GM12878 (cell line): Measurements from ENCODE around the gene ELMO3. TPM values are rescaled to one million over a fixed set of nuclear protein-coding genes. Genes with fewer than 3 reads are reported as not detected.
A peak's percentile ranks its signal among the peaks of the same experiment; 100 is the strongest.

ENCODE experiments used
- ATAC-seq: fragments of 200-7000 bp; cut with Tn5 transposase; 3 replicates; pipeline ENCODE4 v1.9.1; 2020; ENCODE audit warnings: mild to moderate bottlenecking, moderate library complexity
- BruUV-seq: library from RNA; stranded (reverse); fragments of 400-500 nt; replicated peaks from 2 replicates; lab custom pipeline; 2021; lab: Mats Ljungman, UMichigan
- CTCF ChIA-PET: fragments of 300-600 bp; sonication (Branson Sonifier 250); formaldehyde crosslinking; extraction: SDS; loops from one replicate; lab custom pipeline; 2021; ENCODE audit warnings: inconsistent platforms; lab: Yijun Ruan, JAX
- POLR2A ChIA-PET: fragments of 350-600 bp; formaldehyde crosslinking; extraction: SDS; loops from one replicate; lab custom pipeline; 2021; ENCODE audit warnings: inconsistent platforms; lab: Charles Lee
- RAD21 ChIA-PET: fragments of 300-600 bp; sonication (Branson Sonifier 250); formaldehyde crosslinking; loops from one replicate; lab custom pipeline; 2023; ENCODE audit warnings: antibody characterized with exemption; ENCODE audit not compliant: unreplicated experiment; lab: Charles Lee
- SMC1A ChIA-PET: fragments of 300-600 bp; sonication (Branson Sonifier 250); formaldehyde crosslinking; loops from one replicate; lab custom pipeline; 2023; ENCODE audit not compliant: unreplicated experiment, uncharacterized antibody; lab: Charles Lee
- DNase-seq: peaks from one replicate; pipeline ENCODE4 v3.0.0-alpha.2; 2011; ENCODE audit warnings: low read depth, low spot score
- FAIRE-seq: peaks from 3 replicates; lab custom pipeline; 2011; peaks lifted over from hg19 to GRCh38; lab: Jason Lieb, UNC
- H2AFZ ChIP-seq: 2 replicates; pipeline ENCODE4 v1.6.0; 2011; ENCODE audit warnings: low read depth, low read length, control low read depth; ENCODE audit not compliant: control insufficient read depth
- H3K27ac ChIP-seq: 2 replicates; pipeline ENCODE4 v1.5.1; 2011; ENCODE audit warnings: control low read depth; ENCODE audit not compliant: control insufficient read depth, insufficient read depth
- H3K27me3 ChIP-seq, 2 experiments: replicated peaks in 1 of 2; 2 replicates each; pipeline versions ENCODE4 v1.6.0 to v1.6.1; 2011; ENCODE audit warnings: low read length in 1 of 2; ENCODE audit not compliant: control insufficient read depth in 2 of 2, insufficient read depth in 2 of 2
- H3K36me3 ChIP-seq, 2 experiments: 2 replicates each; pipeline ENCODE4 v1.5.1; 2011; ENCODE audit warnings: low read length in 1 of 2; ENCODE audit not compliant: control insufficient read depth in 2 of 2, insufficient read depth in 2 of 2
- H3K4me1 ChIP-seq: 2 replicates; pipeline ENCODE4 v1.6.1; 2011; ENCODE audit warnings: mild to moderate bottlenecking, low read length, moderate library complexity, mixed read lengths; ENCODE audit not compliant: control insufficient read depth, insufficient read depth
- H3K4me2 ChIP-seq: 2 replicates; pipeline ENCODE4 v1.6.0; 2011; ENCODE audit warnings: control low read depth; ENCODE audit not compliant: control insufficient read depth, insufficient read depth
- H3K4me3 ChIP-seq: fragments of 200-600 bp; sonication (generic); 2 replicates; pipeline ENCODE4 v1.5.1; 2016
- H3K79me2 ChIP-seq: 2 replicates; pipeline ENCODE4 v1.6.0; 2011; ENCODE audit warnings: low read length; ENCODE audit not compliant: control insufficient read depth, insufficient read depth
- H3K9ac ChIP-seq: 2 replicates; pipeline ENCODE4 v1.8.0; 2011; ENCODE audit warnings: low read length, control low read depth, mixed read lengths; ENCODE audit not compliant: control insufficient read depth, insufficient read depth
- H3K9me3 ChIP-seq: replicated peaks from 3 replicates; pipeline ENCODE4 v1.5.1; 2011; ENCODE audit warnings: mild to moderate bottlenecking, low read length; ENCODE audit not compliant: control insufficient read depth, insufficient read depth
- H4K20me1 ChIP-seq: 2 replicates; pipeline ENCODE4 v1.6.0; 2011; ENCODE audit not compliant: control insufficient read depth, insufficient read depth
- BMI1 ChIP-seq: fragments of 450-650 bp; IDR thresholded peaks from 2 replicates; pipeline ENCODE4 v1.6.1; 2016; ENCODE audit warnings: mild to moderate bottlenecking, moderate library complexity, borderline replicate concordance
- DPF2 ChIP-seq: fragments of 450-650 bp; IDR thresholded peaks from 2 replicates; pipeline ENCODE4 v1.6.1; 2017; ENCODE audit warnings: mild to moderate bottlenecking
- IKZF1 ChIP-seq: fragments of 450-650 bp; conservative IDR thresholded peaks from 2 replicates; pipeline ENCODE4 v1.6.1; 2017; ENCODE audit warnings: antibody characterized with exemption, mild to moderate bottlenecking
- IRF4 ChIP-seq: IDR thresholded peaks from 2 replicates; pipeline ENCODE4 v1.6.1; 2011; ENCODE audit warnings: low read depth, low read length
- SREBF1 ChIP-seq: IDR thresholded peaks from 2 replicates; pipeline ENCODE4 v1.6.1; 2012; ENCODE audit warnings: mild to moderate bottlenecking, low read length
- WRNIP1 ChIP-seq: IDR thresholded peaks from 2 replicates; pipeline ENCODE4 v1.6.1; 2011; ENCODE audit warnings: low read depth, low read length, improper control_type of control experiment, borderline replicate concordance
- WGBS: methylation state at CpG from one replicate; pipeline ENCODE4 v1.1.6; 2016; ENCODE audit warnings: low lambda C conversion rate; ENCODE audit not compliant: insufficient replicate concordance, insufficient coverage; ENCODE audit errors: missing lambda C conversion rate; 5-methylcytosine and 5-hydroxymethylcytosine counted together
- in situ Hi-C: fragments of 300-500 bp; cut with MboI; formaldehyde crosslinking; loops from 9 replicates; pipeline ENCODE4 v1.14.3; 2018; ENCODE audit warnings: mixed read lengths
- intact Hi-C: fragments of 100-400 bp; cut with micrococcal nuclease; formaldehyde crosslinking; loops from one replicate; pipeline ENCODE4 v1.14.2; 2022; ENCODE audit not compliant: unreplicated experiment
- polyA plus RNA-seq, 11 experiments: library from polyadenylated mRNA; depleted of rRNA in 4 of 11; unstranded in 6 of 11; stranded (reverse) in 5 of 11; fragments of >200 nt; fragmentation: Nextera tagmentation in 4 of 11; fragmentation: Illumina TruSeq in 1 of 11; extraction: Ambion mirVana in 4 of 11; extraction: Trizol in 1 of 11; gene quantifications; 1 replicate in 1 of 11; 2 replicates in 10 of 11; pipeline versions ENCODE4 v1.2.1 to v1.2.3, GENCODE V29; 2011 to 2016; ENCODE audit warnings: inconsistent platforms in 2 of 11, missing spikeins in 2 of 11, low read depth in 1 of 11
- total RNA-seq, 4 experiments: library from RNA; depleted of rRNA in 3 of 4; stranded (reverse); fragments of >200 nt in 3 of 4; fragmentation: Illumina TruSeq in 1 of 4; extraction: Trizol in 1 of 4; gene quantifications; 2 replicates each; pipeline versions ENCODE4 v1.2.1 to v1.2.3, GENCODE V29; 2013 to 2021
- TF ChIP-seq, protein P1 (sequence below): fragments of 450-650 bp; formaldehyde crosslinking; IDR thresholded peaks from 2 replicates; pipeline ENCODE4 v1.4.0; 2022; ENCODE audit warnings: mild to moderate bottlenecking, moderate library complexity
- TF ChIP-seq, protein P2 (sequence below): fragments of 450-650 bp; IDR thresholded peaks from 2 replicates; pipeline ENCODE4 v1.6.1; 2017; ENCODE audit warnings: low read depth, mild to moderate bottlenecking, moderate library complexity

ELMO3 gene
- total and polyA plus RNA-seq, 10 of the 15 experiments (the other 5 are each of a cell fraction or from before 2014, with no cell fraction given): 0.05 to 4.7 (median 0.96) TPM; not detected in 1

DNA sequence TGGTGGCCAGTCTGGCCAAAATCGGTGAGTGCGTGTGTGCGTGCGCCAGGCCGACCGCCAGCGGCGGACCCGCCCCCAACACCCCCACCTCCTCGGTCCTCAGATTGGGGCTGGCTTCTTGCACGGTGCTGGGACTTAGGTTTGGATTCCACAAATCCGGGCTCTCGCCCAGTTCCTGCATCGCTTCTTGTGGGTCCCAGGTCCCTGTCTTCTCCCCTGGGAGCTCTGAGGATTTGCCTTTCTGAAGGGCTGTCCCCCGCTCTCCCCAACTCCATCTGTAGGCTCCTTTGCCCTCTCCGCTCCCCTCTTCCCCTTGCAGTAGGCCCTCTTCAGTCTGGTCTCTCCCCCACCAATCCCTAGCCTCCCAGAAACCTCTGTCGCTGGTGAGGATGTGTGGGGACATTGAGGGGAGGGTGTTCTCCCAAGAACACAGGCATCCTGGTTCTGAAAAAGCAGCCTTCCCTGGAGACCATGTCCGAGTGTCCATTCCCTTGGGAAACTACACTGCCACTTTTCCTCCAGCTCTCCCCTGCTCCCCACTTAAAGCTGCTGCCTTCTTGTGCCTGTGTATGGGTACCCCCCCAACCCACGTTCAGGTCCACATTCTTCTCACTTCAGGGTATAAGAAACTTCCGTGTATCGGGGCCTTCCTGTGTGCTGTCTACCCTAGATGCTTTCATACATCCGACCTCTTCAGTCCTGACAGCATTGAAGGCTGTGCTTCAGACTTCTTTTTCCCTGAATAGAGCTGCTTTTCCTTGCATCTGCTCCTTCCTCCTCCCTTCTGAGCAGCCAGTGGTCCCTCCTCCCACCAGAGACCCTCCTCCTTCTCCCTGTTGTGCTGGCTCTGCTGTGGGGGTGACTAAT lies 50.5 kb downstream of the ELMO3 start:
- Histone ChIP-seq H2AFZ (peak overlapping the region; percentile 83), H3K27me3 (no peaks in the 10 kb centered on the region; a peak in 1 of 4 replicates), H3K9me3 (no peaks in the 10 kb centered on the region), H3K4me3 (peak overlapping the region; percentile 80; the same call in 1 of the 2 replicates), H3K4me2 (peak overlapping the region; percentile 92), H3K9ac (peak overlapping the region; percentile 66), H3K27ac (no peak overlapping the region), H3K4me1 (peaks cover 22% of the 10 kb centered on the region), H4K20me1 (no peaks in the 10 kb centered on the region), H3K79me2 (peaks cover 16% of the 10 kb centered on the region), H3K36me3 (no peaks in the 10 kb centered on the region)
- TF ChIP-seq BMI1: no peak
- 0 out of 2 replicates have a peak, but pooled peaks have one; percentile 27 for TF ChIP-seq IKZF1
- TF ChIP-seq, protein P1, sequence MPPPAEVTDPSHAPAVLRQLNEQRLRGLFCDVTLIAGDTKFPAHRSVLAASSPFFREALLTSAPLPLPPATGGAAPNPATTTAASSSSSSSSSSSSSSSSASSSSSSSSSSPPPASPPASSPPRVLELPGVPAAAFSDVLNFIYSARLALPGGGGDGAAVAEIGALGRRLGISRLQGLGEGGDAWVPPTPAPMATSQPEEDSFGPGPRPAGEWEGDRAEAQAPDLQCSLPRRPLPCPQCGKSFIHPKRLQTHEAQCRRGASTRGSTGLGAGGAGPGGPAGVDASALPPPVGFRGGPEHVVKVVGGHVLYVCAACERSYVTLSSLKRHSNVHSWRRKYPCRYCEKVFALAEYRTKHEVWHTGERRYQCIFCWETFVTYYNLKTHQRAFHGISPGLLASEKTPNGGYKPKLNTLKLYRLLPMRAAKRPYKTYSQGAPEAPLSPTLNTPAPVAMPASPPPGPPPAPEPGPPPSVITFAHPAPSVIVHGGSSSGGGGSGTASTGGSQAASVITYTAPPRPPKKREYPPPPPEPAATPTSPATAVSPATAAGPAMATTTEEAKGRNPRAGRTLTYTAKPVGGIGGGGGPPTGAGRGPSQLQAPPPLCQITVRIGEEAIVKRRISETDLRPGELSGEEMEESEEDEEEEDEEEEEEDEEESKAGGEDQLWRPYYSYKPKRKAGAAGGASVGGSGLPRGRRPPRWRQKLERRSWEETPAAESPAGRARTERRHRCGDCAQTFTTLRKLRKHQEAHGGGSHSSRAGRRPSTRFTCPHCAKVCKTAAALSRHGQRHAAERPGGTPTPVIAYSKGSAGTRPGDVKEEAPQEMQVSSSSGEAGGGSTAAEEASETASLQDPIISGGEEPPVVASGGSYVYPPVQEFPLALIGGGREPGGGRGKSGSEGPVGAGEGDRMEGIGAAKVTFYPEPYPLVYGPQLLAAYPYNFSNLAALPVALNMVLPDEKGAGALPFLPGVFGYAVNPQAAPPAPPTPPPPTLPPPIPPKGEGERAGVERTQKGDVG: no peak
- no peak for TF ChIP-seq IRF4
- peak; percentile 9 for TF ChIP-seq DPF2
- no peak for TF ChIP-seq WRNIP1
- TF ChIP-seq, protein P2, sequence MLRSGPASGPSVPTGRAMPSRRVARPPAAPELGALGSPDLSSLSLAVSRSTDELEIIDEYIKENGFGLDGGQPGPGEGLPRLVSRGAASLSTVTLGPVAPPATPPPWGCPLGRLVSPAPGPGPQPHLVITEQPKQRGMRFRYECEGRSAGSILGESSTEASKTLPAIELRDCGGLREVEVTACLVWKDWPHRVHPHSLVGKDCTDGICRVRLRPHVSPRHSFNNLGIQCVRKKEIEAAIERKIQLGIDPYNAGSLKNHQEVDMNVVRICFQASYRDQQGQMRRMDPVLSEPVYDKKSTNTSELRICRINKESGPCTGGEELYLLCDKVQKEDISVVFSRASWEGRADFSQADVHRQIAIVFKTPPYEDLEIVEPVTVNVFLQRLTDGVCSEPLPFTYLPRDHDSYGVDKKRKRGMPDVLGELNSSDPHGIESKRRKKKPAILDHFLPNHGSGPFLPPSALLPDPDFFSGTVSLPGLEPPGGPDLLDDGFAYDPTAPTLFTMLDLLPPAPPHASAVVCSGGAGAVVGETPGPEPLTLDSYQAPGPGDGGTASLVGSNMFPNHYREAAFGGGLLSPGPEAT: no peak
- no peak for TF ChIP-seq SREBF1
- ChIA-PET SMC1A (interaction anchor here (0.6 to 4.1 kb wide), 4 partner anchors 11 to 105 kb away, joined by 3 to 21 read pairs (median 4); partner anchors contain the start of gene TMEM208), RAD21 (interaction anchor here (0.9 to 1.9 kb wide), 2 partner anchors 11 to 23 kb away, joined by 4 read pairs; partner anchors contain the start of gene TMEM208), POLR2A (interaction anchor here (0.7 to 8.0 kb wide), 4 partner anchors 11 to 91 kb away, joined by 3 to 100 read pairs (median 4); partner anchors contain the start of gene TMEM208), CTCF (interaction anchor here (1.1 to 2.4 kb wide), 3 partner anchors 11 to 90 kb away, joined by 3 to 6 read pairs (median 4); partner anchors contain the start of gene PLEKHG4)
- no TSS peak for BruUV-seq
- in situ Hi-C loops (no loop called here), intact Hi-C loops (no loop called here)
- DNase-seq (no peak), ATAC-seq (no peak), FAIRE-seq (no peak)
- 23% methylated on average over 14 of the region's 22 CpGs for WGBS
